OCI-LY1 (cell line): ENCODE measurements around the gene IYD.

ENCODE experiments used
- H2AFZ ChIP-seq: fragments of 200-600 bp; sonication (generic), shearing (Covaris generic); 2 replicates; pipeline ENCODE4 v1.6.0; 2014; ENCODE audit warnings: antibody characterized with exemption, mild to moderate bottlenecking, low read length
- H3F3A ChIP-seq: fragments of 200-600 bp; sonication (generic), shearing (Covaris generic); 2 replicates; pipeline ENCODE4 v1.6.0; 2014; ENCODE audit warnings: mild to moderate bottlenecking, antibody characterized with exemption, low read length, moderate library complexity; ENCODE audit not compliant: insufficient read depth
- H3K27ac ChIP-seq: fragments of 200-600 bp; sonication (generic); 2 replicates; pipeline ENCODE4 v1.5.1; 2014; ENCODE audit warnings: low read length, mixed run types, mild to moderate bottlenecking, low read depth; ENCODE audit not compliant: poor library complexity, severe bottlenecking
- H3K27me3 ChIP-seq: fragments of 200-600 bp; sonication (generic); 2 replicates; pipeline ENCODE4 v1.6.0; 2014; ENCODE audit warnings: antibody characterized with exemption, mild to moderate bottlenecking, low read length, moderate library complexity; ENCODE audit not compliant: insufficient read depth
- H3K36me3 ChIP-seq: fragments of 200-600 bp; sonication (generic); 2 replicates; pipeline ENCODE4 v1.6.1; 2014; ENCODE audit warnings: mild to moderate bottlenecking, antibody characterized with exemption, low read length, moderate library complexity, mixed read lengths; ENCODE audit not compliant: insufficient read depth
- H3K4me1 ChIP-seq: fragments of 200-600 bp; sonication (generic); 2 replicates; pipeline ENCODE4 v1.5.1; 2014; ENCODE audit warnings: mild to moderate bottlenecking, low read length, moderate library complexity; ENCODE audit not compliant: insufficient read depth, severe bottlenecking
- H3K4me2 ChIP-seq: fragments of 200-600 bp; sonication (generic), shearing (Covaris generic); 2 replicates; pipeline ENCODE4 v1.6.1; 2014; ENCODE audit warnings: low read length
- H3K4me3 ChIP-seq: fragments of 200-600 bp; sonication (generic); 2 replicates; pipeline ENCODE4 v1.5.1; 2014; ENCODE audit warnings: low read length, low read depth, mild to moderate bottlenecking, mixed read lengths; ENCODE audit not compliant: poor library complexity, severe bottlenecking
- H3K79me2 ChIP-seq: fragments of 200-600 bp; shearing (Covaris generic); 2 replicates; pipeline ENCODE4 v1.6.1; 2016; ENCODE audit warnings: mixed run types, low read length, mixed read lengths; ENCODE audit not compliant: insufficient read depth
- H3K9ac ChIP-seq: fragments of 200-600 bp; sonication (generic), shearing (Covaris generic); 2 replicates; pipeline ENCODE4 v1.6.1; 2014; ENCODE audit warnings: mild to moderate bottlenecking, low read length, mixed read lengths
- H3K9me2 ChIP-seq: fragments of 200-600 bp; sonication (generic), shearing (Covaris generic); 2 replicates; pipeline ENCODE4 v1.6.1; 2014; ENCODE audit warnings: low read depth, mild to moderate bottlenecking, low read length, mixed read lengths
- H3K9me3 ChIP-seq: fragments of 200-600 bp; shearing (Covaris generic); 2 replicates; pipeline ENCODE4 v1.6.1; 2014; ENCODE audit warnings: low read length, mixed read lengths
- H4K20me1 ChIP-seq: fragments of 200-600 bp; sonication (generic), shearing (Covaris generic); 2 replicates; pipeline ENCODE4 v1.6.0; 2016; ENCODE audit warnings: mild to moderate bottlenecking, low read length; ENCODE audit not compliant: insufficient read depth
- CTCF ChIP-seq: fragments of 200-600 bp; sonication (generic), shearing (Covaris generic); IDR thresholded peaks from 2 replicates; pipeline ENCODE4 v1.5.1; 2017; ENCODE audit warnings: mild to moderate bottlenecking, antibody characterized with exemption, low read length, moderate library complexity, mixed read lengths
- EZH2 ChIP-seq: fragments of 200-600 bp; sonication (generic), shearing (Covaris generic); IDR thresholded peaks from 2 replicates; pipeline ENCODE4 v1.8.0; 2017; ENCODE audit warnings: borderline replicate concordance, mixed run types, mild to moderate bottlenecking, antibody characterized with exemption, low read length, moderate library complexity, mixed read lengths

IYD gene

GRCh38 chr6:150391890-150392289, 23.1 kb downstream of the IYD start:
- Histone ChIP-seq H4K20me1 (no peaks in the 10 kb centered on the region), H3K9ac (no peak overlapping the region), H3K9me2 (no peaks in the 10 kb centered on the region), H3K4me2 (no peak overlapping the region), H3K4me1 (no peaks in the 10 kb centered on the region), H3K27me3 (no peaks in the 10 kb centered on the region), H3K27ac (no peak overlapping the region), H3F3A (no peaks in the 10 kb centered on the region), H3K79me2 (no peaks in the 10 kb centered on the region), H2AFZ (no peak overlapping the region), H3K9me3 (no peaks in the 10 kb centered on the region), H3K4me3 (no peak overlapping the region), H3K36me3 (no peaks in the 10 kb centered on the region)
- no peak for TF ChIP-seq CTCF
- TF ChIP-seq EZH2: no peak

GRCh38 chr6:150392452-150393220, 23.8 kb downstream of the IYD start:
- Histone ChIP-seq H2AFZ (no peak overlapping the region), H3K36me3 (no peaks in the 10 kb centered on the region), H3K27me3 (no peaks in the 10 kb centered on the region), H4K20me1 (no peaks in the 10 kb centered on the region), H3K79me2 (no peaks in the 10 kb centered on the region), H3K9me2 (no peaks in the 10 kb centered on the region), H3K4me1 (no peaks in the 10 kb centered on the region), H3F3A (no peaks in the 10 kb centered on the region), H3K4me3 (no peak overlapping the region), H3K9ac (no peak overlapping the region), H3K4me2 (no peak overlapping the region), H3K9me3 (no peaks in the 10 kb centered on the region), H3K27ac (no peak overlapping the region)
- TF ChIP-seq EZH2 (no peak), CTCF (no peak)

- TF ChIP-seq CTCF (no peak), EZH2 (no peak)
- Histone ChIP-seq H3F3A (no peaks in the 10 kb centered on the region), H3K79me2 (no peaks in the 10 kb centered on the region)
Measured at GRCh38 chr6:150394053-150394898, 25.5 kb downstream of the IYD start.

More at GRCh38 chr6:150394053-150394898, 25.5 kb downstream of the IYD start:
- Histone ChIP-seq H3K9me3 (no peaks in the 10 kb centered on the region), H3K27me3 (no peaks in the 10 kb centered on the region; the same call in 1 of the 2 replicates), H3K4me2 (no peak overlapping the region), H4K20me1 (no peaks in the 10 kb centered on the region), H3K27ac (no peak overlapping the region), H3K9ac (no peak overlapping the region), H3K4me1 (no peaks in the 10 kb centered on the region), H3K4me3 (no peak overlapping the region), H3K9me2 (no peaks in the 10 kb centered on the region), H2AFZ (no peak overlapping the region), H3K36me3 (no peaks in the 10 kb centered on the region)
